Measurements from ENCODE around the gene NRG2.

GRCh38 chr5:139885172-139885856 lies 157.8 kb downstream of the NRG2 start:
- TF ChIP-seq POLR2A (IDR thresholded peaks at IDR 0.05) (no peak), CTCF (IDR thresholded peaks at IDR 0.05) (no peak)
